ENCODE results near the gene SLC17A9.

SLC17A9 gene

GRCh38 chr20:62907384-62908317 is 44.9 kb upstream of the SLC17A9 start:
- H3K4me3 ChIP-seq (ENCODE audit: low read length), result no peak overlapping the region
- DNase-seq (ENCODE audit: low read depth), result no peak
- peak; percentile 50 for TF ChIP-seq CTCF (IDR thresholded peaks at IDR 0.05; ENCODE audit: insufficient read depth, low read depth, low read length, missing control alignments)

GRCh38 chr20:62908971-62909791 is 43.3 kb upstream of the SLC17A9 start:
- no peak for DNase-seq (ENCODE audit: low read depth)
- no peak overlapping the region for H3K4me3 ChIP-seq (ENCODE audit: low read length)
- TF ChIP-seq CTCF (IDR thresholded peaks at IDR 0.05; ENCODE audit: insufficient read depth, low read depth, low read length, missing control alignments), result no peak

- no peak overlapping the region for H3K4me3 ChIP-seq (ENCODE audit: low read length)
- DNase-seq (ENCODE audit: low read depth), result no peak
- no peak for TF ChIP-seq CTCF (IDR thresholded peaks at IDR 0.05; ENCODE audit: insufficient read depth, low read depth, low read length, missing control alignments)
Observed at GRCh38 chr20:62910217-62910766, 42.2 kb upstream of the SLC17A9 start.

GRCh38 chr20:62910777-62911497 is 41.6 kb upstream of the SLC17A9 start:
- no peak for DNase-seq (ENCODE audit: low read depth)
- no peak overlapping the region for H3K4me3 ChIP-seq (ENCODE audit: low read length)
- TF ChIP-seq CTCF (IDR thresholded peaks at IDR 0.05; ENCODE audit: insufficient read depth, low read depth, low read length, missing control alignments), result no peak

GRCh38 chr20:62911701-62912280 is 40.7 kb upstream of the SLC17A9 start:
- H3K4me3 ChIP-seq (ENCODE audit: low read length), result no peak overlapping the region
- TF ChIP-seq CTCF (IDR thresholded peaks at IDR 0.05; ENCODE audit: insufficient read depth, low read depth, low read length, missing control alignments), result no peak
- DNase-seq (ENCODE audit: low read depth), result peak; percentile 59

- TF ChIP-seq CTCF (IDR thresholded peaks at IDR 0.05; ENCODE audit: insufficient read depth, low read depth, low read length, missing control alignments), result no peak
- no peak for DNase-seq (ENCODE audit: low read depth)
- H3K4me3 ChIP-seq (ENCODE audit: low read length), result no peak overlapping the region
Observed at GRCh38 chr20:62913043-62913630, 39.4 kb upstream of the SLC17A9 start.
